ENCODE results near the gene RCSD1. TPM values are rescaled to one million over a fixed set of nuclear protein-coding genes. Genes with fewer than 3 reads are reported as not detected.

The RCSD1 gene
- total RNA-seq, 1 experiment from 2014 or later, result 0.50 TPM

- no peak overlapping the region for H3K27ac Mint-ChIP-seq
- no peak overlapping the region for H3K4me3 Mint-ChIP-seq
- peaks cover 2% of the 10 kb centered on the region for H3K4me1 Mint-ChIP-seq
- H3K9me3 Mint-ChIP-seq, result no peaks in the 10 kb centered on the region
- ATAC-seq (no peak), DNase-seq (ENCODE audit: low spot score) (no peak)
- H3K36me3 Mint-ChIP-seq, result no peaks in the 10 kb centered on the region
- H3K27me3 Mint-ChIP-seq (ENCODE audit: low read depth), result no peaks in the 10 kb centered on the region
- POLR2A ChIA-PET, result no interaction called here
- CTCF ChIA-PET, result interaction anchor here (2.5 kb wide), 1 partner anchor 9 kb away, joined by 14 read pairs; no protein-coding TSS in a partner anchor
- TF ChIP-seq ATF6 (CRISPR knock-in tag; IDR thresholded peaks at IDR 0.05) (no peak), MYBL2 (CRISPR knock-in tag; IDR thresholded peaks at IDR 0.05) (no peak), E2F4 (CRISPR knock-in tag; IDR thresholded peaks at IDR 0.05; ENCODE audit: borderline replicate concordance, low read depth) (no peak), ZNF396 (CRISPR knock-in tag; IDR thresholded peaks at IDR 0.05; ENCODE audit: borderline replicate concordance) (no peak), USF2 (CRISPR knock-in tag; IDR thresholded peaks at IDR 0.05) (no peak), ZNF281 (CRISPR knock-in tag; IDR thresholded peaks at IDR 0.05) (no peak), IRF1 (CRISPR knock-in tag; IDR thresholded peaks at IDR 0.05) (no peak), RELA (CRISPR knock-in tag; IDR thresholded peaks at IDR 0.05; ENCODE audit: borderline replicate concordance) (no peak), ZNF532 (CRISPR knock-in tag; IDR thresholded peaks at IDR 0.05; ENCODE audit: borderline replicate concordance) (no peak), CBFB (CRISPR knock-in tag; IDR thresholded peaks at IDR 0.05; ENCODE audit: low read depth) (no peak), ZBTB21 (CRISPR knock-in tag; IDR thresholded peaks at IDR 0.05; ENCODE audit: borderline replicate concordance) (no peak), ELF4 (CRISPR knock-in tag; IDR thresholded peaks at IDR 0.05; ENCODE audit: low read depth) (no peak), E2F5 (CRISPR knock-in tag; IDR thresholded peaks at IDR 0.05) (no peak), NFE2L1 (CRISPR knock-in tag; IDR thresholded peaks at IDR 0.05) (no peak), ZNF317 (CRISPR knock-in tag; IDR thresholded peaks at IDR 0.05; ENCODE audit: borderline replicate concordance, low read depth) (no peak), MAX (CRISPR knock-in tag; IDR thresholded peaks at IDR 0.05) (no peak), ZNF263 (CRISPR knock-in tag; IDR thresholded peaks at IDR 0.05; ENCODE audit: low read depth) (no peak), ZNF138 (CRISPR knock-in tag; conservative IDR thresholded peaks at IDR 0.05) (no peak)
Observed at GRCh38 chr1:167678422-167678821, 48.4 kb downstream of the RCSD1 start.

All from WTC11 (cell line).